A549 (cell line): ENCODE measurements around the gene CLCN7. TPM values are rescaled to one million over a fixed set of nuclear protein-coding genes. Genes with fewer than 3 reads are reported as not detected.

ENCODE experiments used
- ATAC-seq, 2 experiments: fragments of 200-7000 bp in 1 of 2; fragments of >200 bp in 1 of 2; cut with Nextera tagmentation in 1 of 2; cut with Tn5 transposase in 1 of 2; 3 replicates each; pipeline versions ENCODE4 v1.8.0 to v1.9.1; 2018 to 2020; ENCODE audit warnings: mild to moderate bottlenecking in 1 of 2, moderate library complexity in 1 of 2
- CTCF ChIA-PET: fragments of 300-600 bp; sonication (Branson Sonifier 250); formaldehyde crosslinking; extraction: SDS; loops from one replicate; lab custom pipeline; 2021; ENCODE audit warnings: antibody characterized with exemption, inconsistent platforms; lab: Yijun Ruan, JAX
- POLR2A ChIA-PET: fragments of 350-600 bp; formaldehyde crosslinking; extraction: SDS; loops from one replicate; lab custom pipeline; 2021; ENCODE audit warnings: antibody characterized with exemption, inconsistent platforms; lab: Yijun Ruan, JAX
- DNase-seq, 2 experiments: peaks; one replicate each; pipeline versions ENCODE4 v3.0.0 to v3.0.0-alpha.2; 2011 to 2016; ENCODE audit warnings: low read depth in 1 of 2, low spot score in 1 of 2
- FAIRE-seq: peaks from 2 replicates; lab custom pipeline; 2011; peaks lifted over from hg19 to GRCh38; lab: Jason Lieb, UNC
- H3K27ac ChIP-seq, 2 experiments: fragments of >200 bp; sonication (Bioruptor Twin); formaldehyde crosslinking; 3 replicates each; pipeline ENCODE4 v1.5.1; 2016 to 2017
- H3K4me1 ChIP-seq: fragments of >200 bp; sonication (Bioruptor Twin); formaldehyde crosslinking; 3 replicates; pipeline ENCODE4 v1.6.1; 2016
- H3K4me2 ChIP-seq: fragments of >200 bp; sonication (Bioruptor Twin); formaldehyde crosslinking; 3 replicates; pipeline ENCODE4 v1.6.1; 2016
- H3K4me3 ChIP-seq: fragments of >200 bp; sonication (Bioruptor Twin); formaldehyde crosslinking; 3 replicates; pipeline ENCODE4 v1.5.1; 2016
- H3K9me3 ChIP-seq: fragments of >200 bp; sonication (Bioruptor Twin); formaldehyde crosslinking; 3 replicates; pipeline ENCODE4 v1.6.1; 2016
- BHLHE40 ChIP-seq: IDR thresholded peaks from 2 replicates; pipeline ENCODE4 v1.6.1; 2012; ENCODE audit warnings: low read depth, low read length, inconsistent platforms
- CHD2 ChIP-seq: fragments of 150-350 bp; IDR thresholded peaks from 2 replicates; pipeline ENCODE4 v1.6.1; 2014; ENCODE audit warnings: low read length; ENCODE audit not compliant: partially characterized antibody
- EHF ChIP-seq: fragments of 250-450 bp; sonication (Bioruptor Pico); IDR thresholded peaks from 2 replicates; pipeline ENCODE4 v1.5.0; 2020; ENCODE audit warnings: mild to moderate bottlenecking
- EHMT2 ChIP-seq: fragments of 200-600 bp; sonication (generic); IDR thresholded peaks from 2 replicates; pipeline ENCODE4 v1.6.1; 2016; ENCODE audit warnings: antibody characterized with exemption, low read depth, mild to moderate bottlenecking, moderate library complexity
- EP300 ChIP-seq, 2 experiments: fragments of >200 bp; sonication (Bioruptor Twin); formaldehyde crosslinking; IDR thresholded peaks; 2 replicates in 1 of 2; 3 replicates in 1 of 2; pipeline ENCODE4 v1.6.1; 2016 to 2017
- FOSB ChIP-seq: fragments of 250-450 bp; sonication (Bioruptor Pico); IDR thresholded peaks from 2 replicates; pipeline ENCODE4 v1.5.0; 2020; ENCODE audit warnings: mild to moderate bottlenecking, moderate library complexity
- GATA3 ChIP-seq: IDR thresholded peaks from 2 replicates; pipeline ENCODE4 v1.6.1; 2012; ENCODE audit warnings: borderline replicate concordance
- JUN ChIP-seq, 2 experiments: fragments of >200 bp; sonication (Bioruptor Twin); formaldehyde crosslinking; IDR thresholded peaks; 2 replicates in 1 of 2; 3 replicates in 1 of 2; pipeline ENCODE4 v1.6.1; 2016 to 2017
- KDM5A ChIP-seq: fragments of 200-600 bp; sonication (generic); IDR thresholded peaks from 2 replicates; pipeline ENCODE4 v1.6.1; 2016; ENCODE audit warnings: antibody characterized with exemption, mild to moderate bottlenecking
- NPAS2 ChIP-seq: fragments of 250-450 bp; sonication (Bioruptor Pico); IDR thresholded peaks from 2 replicates; pipeline ENCODE4 v1.8.0; 2022; ENCODE audit warnings: mild to moderate bottlenecking, moderate library complexity, borderline replicate concordance
- NR3C1 ChIP-seq: fragments of >200 bp; sonication (Bioruptor Twin); formaldehyde crosslinking; IDR thresholded peaks from 3 replicates; pipeline ENCODE4 v1.6.1; 2017
- PHF8 ChIP-seq: fragments of 200-600 bp; sonication (generic); IDR thresholded peaks from 2 replicates; pipeline ENCODE4 v1.6.1; 2016; ENCODE audit warnings: low read depth, mild to moderate bottlenecking, antibody characterized with exemption, moderate library complexity, borderline replicate concordance
- RARB ChIP-seq: fragments of 250-450 bp; sonication (Bioruptor Pico); IDR thresholded peaks from 2 replicates; pipeline ENCODE4 v1.8.0; 2021; ENCODE audit warnings: mild to moderate bottlenecking, moderate library complexity
- SREBF2 ChIP-seq: fragments of 450-650 bp; IDR thresholded peaks from 2 replicates; pipeline ENCODE4 v1.6.1; 2014; ENCODE audit warnings: mild to moderate bottlenecking, moderate library complexity
- TFCP2L1 ChIP-seq: fragments of 250-450 bp; sonication (Bioruptor Pico); IDR thresholded peaks from 2 replicates; pipeline ENCODE4 v1.5.0; 2021; ENCODE audit warnings: mild to moderate bottlenecking
- whole genome bisulfite sequencing: methylation state at CpG from one replicate; pipeline ENCODE4 v1.1.6; 2017; ENCODE audit errors: missing lambda C conversion rate; 5-methylcytosine and 5-hydroxymethylcytosine counted together
- polyA plus RNA-seq, 4 experiments: library from polyadenylated mRNA; depleted of rRNA in 3 of 4; stranded (reverse); fragments of >200 nt; fragmentation: RNase III in 1 of 4; extraction: RNeasy Plus Mini Kit Qiagen cat#74134 plus additional on column Dnase treatment in 1 of 4; gene quantifications; 2 replicates in 3 of 4; 3 replicates in 1 of 4; pipeline ENCODE4 v1.2.3, GENCODE V29; 2011 to 2017
- TF ChIP-seq, protein P1 (sequence below): fragments of >200 bp; sonication (Bioruptor Twin); formaldehyde crosslinking; IDR thresholded peaks from 2 replicates; pipeline ENCODE4 v1.6.1; 2016
- TF ChIP-seq, protein P2 (sequence below): fragments of >200 bp; sonication (Bioruptor Twin); formaldehyde crosslinking; IDR thresholded peaks from 3 replicates; pipeline ENCODE4 v1.6.1; 2016
- TF ChIP-seq, protein P3 (sequence below): fragments of 200-600 bp; sonication (generic); IDR thresholded peaks from 2 replicates; pipeline ENCODE4 v1.6.1; 2016; ENCODE audit warnings: antibody characterized with exemption, mild to moderate bottlenecking, moderate library complexity
- TF ChIP-seq, protein P4 (sequence below): fragments of >200 bp; sonication (Bioruptor Twin); formaldehyde crosslinking; IDR thresholded peaks from 3 replicates; pipeline ENCODE4 v1.5.1; 2016

The CLCN7 gene
- polyA plus RNA-seq, 2 of the 4 experiments (the other 2 are of a cell fraction), result 17.2 to 69.7 TPM

DNA sequence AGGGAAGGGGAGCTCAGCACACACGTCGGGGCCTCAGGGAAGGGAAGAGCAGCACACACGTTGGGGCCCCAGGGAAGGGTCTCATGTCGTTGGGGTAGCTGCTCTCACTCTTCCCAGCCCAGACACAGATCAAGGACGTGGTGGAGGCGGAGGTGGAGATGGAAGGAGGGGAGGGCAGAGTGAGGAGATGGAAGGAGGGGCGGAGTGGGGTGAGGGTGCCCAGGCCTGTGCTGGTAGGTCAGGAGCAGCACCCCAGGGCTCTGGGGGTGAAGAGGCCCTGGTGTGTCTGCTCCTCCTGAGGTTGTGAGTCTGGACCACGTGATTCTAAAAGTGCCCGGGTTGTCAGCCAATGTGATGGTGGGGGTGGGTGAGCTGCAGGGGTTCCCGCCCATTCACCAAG, 14.9 kb downstream of the CLCN7 start:
- Histone ChIP-seq H3K27ac (no peak overlapping the region), H3K4me2 (no peak overlapping the region), H3K9me3 (no peaks in the 10 kb centered on the region), H3K4me3 (no peak overlapping the region), H3K4me1 (no peaks in the 10 kb centered on the region)
- TF ChIP-seq, protein P1, sequence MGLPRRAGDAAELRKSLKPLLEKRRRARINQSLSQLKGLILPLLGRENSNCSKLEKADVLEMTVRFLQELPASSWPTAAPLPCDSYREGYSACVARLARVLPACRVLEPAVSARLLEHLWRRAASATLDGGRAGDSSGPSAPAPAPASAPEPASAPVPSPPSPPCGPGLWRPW, result no peak
- TF ChIP-seq TFCP2L1 (CRISPR knock-in tag), result no peak
- no peak for TF ChIP-seq GATA3
- TF ChIP-seq, protein P2, sequence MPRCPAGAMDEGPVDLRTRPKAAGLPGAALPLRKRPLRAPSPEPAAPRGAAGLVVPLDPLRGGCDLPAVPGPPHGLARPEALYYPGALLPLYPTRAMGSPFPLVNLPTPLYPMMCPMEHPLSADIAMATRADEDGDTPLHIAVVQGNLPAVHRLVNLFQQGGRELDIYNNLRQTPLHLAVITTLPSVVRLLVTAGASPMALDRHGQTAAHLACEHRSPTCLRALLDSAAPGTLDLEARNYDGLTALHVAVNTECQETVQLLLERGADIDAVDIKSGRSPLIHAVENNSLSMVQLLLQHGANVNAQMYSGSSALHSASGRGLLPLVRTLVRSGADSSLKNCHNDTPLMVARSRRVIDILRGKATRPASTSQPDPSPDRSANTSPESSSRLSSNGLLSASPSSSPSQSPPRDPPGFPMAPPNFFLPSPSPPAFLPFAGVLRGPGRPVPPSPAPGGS, result no peak
- TF ChIP-seq PHF8, result no peak
- no peak for TF ChIP-seq EP300 (IDR thresholded peaks at IDR 0.05)
- TF ChIP-seq RARB (CRISPR knock-in tag), result no peak
- no peak for TF ChIP-seq EHMT2
- TF ChIP-seq, protein P3, sequence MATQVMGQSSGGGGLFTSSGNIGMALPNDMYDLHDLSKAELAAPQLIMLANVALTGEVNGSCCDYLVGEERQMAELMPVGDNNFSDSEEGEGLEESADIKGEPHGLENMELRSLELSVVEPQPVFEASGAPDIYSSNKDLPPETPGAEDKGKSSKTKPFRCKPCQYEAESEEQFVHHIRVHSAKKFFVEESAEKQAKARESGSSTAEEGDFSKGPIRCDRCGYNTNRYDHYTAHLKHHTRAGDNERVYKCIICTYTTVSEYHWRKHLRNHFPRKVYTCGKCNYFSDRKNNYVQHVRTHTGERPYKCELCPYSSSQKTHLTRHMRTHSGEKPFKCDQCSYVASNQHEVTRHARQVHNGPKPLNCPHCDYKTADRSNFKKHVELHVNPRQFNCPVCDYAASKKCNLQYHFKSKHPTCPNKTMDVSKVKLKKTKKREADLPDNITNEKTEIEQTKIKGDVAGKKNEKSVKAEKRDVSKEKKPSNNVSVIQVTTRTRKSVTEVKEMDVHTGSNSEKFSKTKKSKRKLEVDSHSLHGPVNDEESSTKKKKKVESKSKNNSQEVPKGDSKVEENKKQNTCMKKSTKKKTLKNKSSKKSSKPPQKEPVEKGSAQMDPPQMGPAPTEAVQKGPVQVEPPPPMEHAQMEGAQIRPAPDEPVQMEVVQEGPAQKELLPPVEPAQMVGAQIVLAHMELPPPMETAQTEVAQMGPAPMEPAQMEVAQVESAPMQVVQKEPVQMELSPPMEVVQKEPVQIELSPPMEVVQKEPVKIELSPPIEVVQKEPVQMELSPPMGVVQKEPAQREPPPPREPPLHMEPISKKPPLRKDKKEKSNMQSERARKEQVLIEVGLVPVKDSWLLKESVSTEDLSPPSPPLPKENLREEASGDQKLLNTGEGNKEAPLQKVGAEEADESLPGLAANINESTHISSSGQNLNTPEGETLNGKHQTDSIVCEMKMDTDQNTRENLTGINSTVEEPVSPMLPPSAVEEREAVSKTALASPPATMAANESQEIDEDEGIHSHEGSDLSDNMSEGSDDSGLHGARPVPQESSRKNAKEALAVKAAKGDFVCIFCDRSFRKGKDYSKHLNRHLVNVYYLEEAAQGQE, result no peak
- TF ChIP-seq NPAS2, result no peak
- no peak for TF ChIP-seq BHLHE40
- no peak for TF ChIP-seq CHD2
- CTCF ChIA-PET, result interaction anchor here (0.9 kb wide), 1 partner anchor 13 kb away, joined by 3 read pairs; no protein-coding TSS in a partner anchor
- POLR2A ChIA-PET, result interaction anchor here (0.7 kb wide), 1 partner anchor 1561 kb away, joined by 3 read pairs; no protein-coding TSS in a partner anchor
- DNase-seq, result no peak
- FAIRE-seq, result no peak
- ATAC-seq, result no peak
- 88% methylated on average over 10 of the region's 10 CpGs for WGBS

DNA sequence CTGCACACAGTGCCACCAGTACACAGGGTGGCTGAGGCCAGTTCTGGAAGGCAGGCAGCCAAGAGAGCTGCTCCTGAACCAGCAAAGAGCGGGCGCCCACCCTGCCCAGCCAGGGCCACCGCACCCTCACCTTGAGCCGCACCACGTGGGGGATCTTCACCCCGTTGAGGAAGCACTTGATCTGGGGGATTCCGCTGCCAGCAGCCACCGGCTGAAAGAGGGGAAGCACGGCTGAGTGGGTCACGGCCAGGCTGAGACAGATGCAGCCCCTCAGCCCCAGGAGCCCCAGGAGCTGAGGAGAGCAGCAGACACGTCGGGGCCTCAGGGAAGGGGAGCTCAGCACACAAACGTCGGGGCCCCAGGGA, 15.9 kb downstream of the CLCN7 start:
- POLR2A ChIA-PET, result interaction anchor here (0.6 kb wide), 1 partner anchor 387 kb away, joined by 3 read pairs; no protein-coding TSS in a partner anchor
- Histone ChIP-seq H3K4me2 (no peak overlapping the region), H3K27ac (no peak overlapping the region), H3K4me1 (no peaks in the 10 kb centered on the region)
- CTCF ChIA-PET, result interaction anchor here (1.0 kb wide), 1 partner anchor 79 kb away, joined by 5 read pairs; no protein-coding TSS in a partner anchor
- no peak for FAIRE-seq
- no peak for TF ChIP-seq EHF (CRISPR knock-in tag)
- TF ChIP-seq NR3C1, result no peak
- TF ChIP-seq, protein P2, result no peak
- TF ChIP-seq, protein P4, sequence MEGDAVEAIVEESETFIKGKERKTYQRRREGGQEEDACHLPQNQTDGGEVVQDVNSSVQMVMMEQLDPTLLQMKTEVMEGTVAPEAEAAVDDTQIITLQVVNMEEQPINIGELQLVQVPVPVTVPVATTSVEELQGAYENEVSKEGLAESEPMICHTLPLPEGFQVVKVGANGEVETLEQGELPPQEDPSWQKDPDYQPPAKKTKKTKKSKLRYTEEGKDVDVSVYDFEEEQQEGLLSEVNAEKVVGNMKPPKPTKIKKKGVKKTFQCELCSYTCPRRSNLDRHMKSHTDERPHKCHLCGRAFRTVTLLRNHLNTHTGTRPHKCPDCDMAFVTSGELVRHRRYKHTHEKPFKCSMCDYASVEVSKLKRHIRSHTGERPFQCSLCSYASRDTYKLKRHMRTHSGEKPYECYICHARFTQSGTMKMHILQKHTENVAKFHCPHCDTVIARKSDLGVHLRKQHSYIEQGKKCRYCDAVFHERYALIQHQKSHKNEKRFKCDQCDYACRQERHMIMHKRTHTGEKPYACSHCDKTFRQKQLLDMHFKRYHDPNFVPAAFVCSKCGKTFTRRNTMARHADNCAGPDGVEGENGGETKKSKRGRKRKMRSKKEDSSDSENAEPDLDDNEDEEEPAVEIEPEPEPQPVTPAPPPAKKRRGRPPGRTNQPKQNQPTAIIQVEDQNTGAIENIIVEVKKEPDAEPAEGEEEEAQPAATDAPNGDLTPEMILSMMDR, result no peak
- TF ChIP-seq SREBF2, result no peak
- TF ChIP-seq NPAS2, result no peak
- no peak for TF ChIP-seq JUN (IDR thresholded peaks at IDR 0.05)
- no peak for TF ChIP-seq PHF8
- TF ChIP-seq FOSB (CRISPR knock-in tag), result no peak
- TF ChIP-seq KDM5A, result no peak
- no peak for TF ChIP-seq CHD2
- TF ChIP-seq, protein P3, result no peak
- TF ChIP-seq, all 56 proteins: peak for 0
- DNase-seq (no peak), ATAC-seq (0 out of 6 replicates have a peak, but pooled peaks of 1 of the 2 experiments have one; percentile 11)
- Histone ChIP-seq H3K4me3 (no peak overlapping the region), H3K9me3 (no peaks in the 10 kb centered on the region)
- 94% methylated on average over 11 of the region's 14 CpGs for WGBS
